HepG2 (cell line): ENCODE data around the gene RRP36. TPM values are rescaled to one million over a fixed set of nuclear protein-coding genes. Genes with fewer than 3 reads are reported as not detected.

Experiments used
- ATAC-seq: fragments of 200-7000 bp; cut with Tn5 transposase; 3 replicates; pipeline ENCODE4 v1.9.1; 2020; ENCODE audit warnings: mild to moderate bottlenecking, moderate library complexity
- BruUV-seq: library from RNA; stranded (reverse); fragments of 400-500 nt; replicated peaks from 2 replicates; lab custom pipeline; 2021; lab: Mats Ljungman, UMichigan
- CTCF ChIA-PET: fragments of 300-600 bp; formaldehyde crosslinking; extraction: SDS; loops from one replicate; lab custom pipeline; 2021; ENCODE audit warnings: low total read pairs, inconsistent platforms, low intra/inter-chr PET ratio; lab: Yijun Ruan, JAX
- POLR2A ChIA-PET: fragments of 350-600 bp; sonication (Branson Sonifier 250); formaldehyde crosslinking; loops from one replicate; lab custom pipeline; 2020; ENCODE audit warnings: antibody characterized with exemption, inconsistent platforms; lab: Yijun Ruan, JAX
- DNase-seq: peaks from one replicate; pipeline ENCODE4 v3.0.0-alpha.2; 2015; ENCODE audit warnings: low spot score
- FAIRE-seq: peaks from 3 replicates; lab custom pipeline; 2011; peaks lifted over from hg19 to GRCh38; lab: Jason Lieb, UNC
- H2AFZ ChIP-seq: one replicate; pipeline ENCODE4 v1.6.1; 2011; ENCODE audit warnings: low read length, inconsistent platforms
- H3K27ac ChIP-seq: fragments of 300-600 bp; 3 replicates; pipeline ENCODE4 v1.8.0; 2011; ENCODE audit warnings: mixed run types, mild to moderate bottlenecking, mixed read lengths, low read length, inconsistent platforms; ENCODE audit not compliant: insufficient read depth; ENCODE audit errors: extremely low read length
- H3K27me3 ChIP-seq, 2 experiments: fragments of 200-600 bp in 1 of 2; 2 replicates in 1 of 2; 3 replicates in 1 of 2; pipeline versions ENCODE4 v1.6.0 to v1.8.0; 2011; ENCODE audit warnings: low read length in 2 of 2, mild to moderate bottlenecking in 2 of 2, moderate library complexity in 2 of 2, inconsistent platforms in 1 of 2; ENCODE audit not compliant: insufficient read depth in 2 of 2, control insufficient read depth in 1 of 2
- H3K36me3 ChIP-seq, 2 experiments: fragments of 200-600 bp in 1 of 2; replicated peaks in 1 of 2; 2 replicates in 1 of 2; 3 replicates in 1 of 2; pipeline versions ENCODE4 v1.5.1 to v1.8.0; 2011; ENCODE audit warnings: low read length in 2 of 2, inconsistent platforms in 1 of 2; ENCODE audit not compliant: insufficient read depth in 2 of 2, control insufficient read depth in 1 of 2
- H3K4me1 ChIP-seq: 2 replicates; pipeline ENCODE4 v1.5.1; 2012; ENCODE audit warnings: low read length, inconsistent platforms; ENCODE audit not compliant: insufficient read depth
- H3K4me2 ChIP-seq: 2 replicates; pipeline ENCODE4 v1.6.0; 2011; ENCODE audit warnings: low read depth, low read length, inconsistent platforms
- H3K4me3 ChIP-seq, 3 experiments: fragments of 200-600 bp in 1 of 3; sonication (generic), shearing (Covaris generic) in 1 of 3; replicated peaks in 1 of 3; 2 replicates each; pipeline ENCODE4 v1.5.1; 2011 to 2016; ENCODE audit warnings: low read length in 3 of 3, inconsistent platforms in 2 of 3, low read depth in 2 of 3, mild to moderate bottlenecking in 2 of 3, control low read depth in 1 of 3, mixed read lengths in 1 of 3; ENCODE audit not compliant: insufficient read depth in 1 of 3
- H3K79me2 ChIP-seq: one replicate; pipeline ENCODE4 v1.6.1; 2011; ENCODE audit warnings: low read length, inconsistent platforms; ENCODE audit not compliant: insufficient read depth
- H3K9ac ChIP-seq: 2 replicates; pipeline ENCODE4 v1.6.0; 2011; ENCODE audit warnings: mild to moderate bottlenecking, low read depth, low read length, inconsistent platforms; ENCODE audit not compliant: insufficient read depth
- H3K9me3 ChIP-seq: 2 replicates; pipeline ENCODE4 v1.5.1; 2012; ENCODE audit warnings: mild to moderate bottlenecking, low read length
- H4K20me1 ChIP-seq: 2 replicates; pipeline ENCODE4 v1.6.0; 2011; ENCODE audit warnings: inconsistent platforms, mild to moderate bottlenecking, low read length, moderate library complexity; ENCODE audit not compliant: insufficient read depth
- CBX5 ChIP-seq: sonication (generic); formaldehyde crosslinking; IDR thresholded peaks from 2 replicates; pipeline ENCODE4 v1.4.0; 2020; ENCODE audit warnings: missing genetic modification reagents, borderline replicate concordance
- DRAP1 ChIP-seq: IDR thresholded peaks from 2 replicates; pipeline ENCODE4 v1.6.1; 2016; ENCODE audit warnings: missing genetic modification reagents, missing compliant biosample characterization
- EEA1 ChIP-seq: sonication (generic); formaldehyde crosslinking; IDR thresholded peaks from 2 replicates; pipeline ENCODE4 v1.5.1; 2020; ENCODE audit warnings: mild to moderate bottlenecking, missing genetic modification reagents, borderline replicate concordance
- JUN ChIP-seq: sonication (generic); formaldehyde crosslinking; IDR thresholded peaks from 2 replicates; pipeline ENCODE4 v1.4.0; 2020; ENCODE audit warnings: mild to moderate bottlenecking, missing genetic modification reagents
- MEIS1 ChIP-seq: sonication (generic); formaldehyde crosslinking; IDR thresholded peaks from 2 replicates; pipeline ENCODE4 v1.9.0; 2021; ENCODE audit warnings: mild to moderate bottlenecking, missing genetic modification reagents, moderate library complexity, borderline replicate concordance
- NCOR1 ChIP-seq: fragments of 200-600 bp; sonication (generic); IDR thresholded peaks from 2 replicates; pipeline ENCODE4 v1.7.0; 2017; ENCODE audit warnings: antibody characterized with exemption, low read length, borderline replicate concordance
- NPAS2 ChIP-seq: sonication (generic); formaldehyde crosslinking; IDR thresholded peaks from 2 replicates; pipeline ENCODE4 v1.8.0; 2022; ENCODE audit warnings: mild to moderate bottlenecking, missing genetic modification reagents, borderline replicate concordance
- PCBP2 ChIP-seq: fragments of 200-400 bp; formaldehyde crosslinking; optimal IDR thresholded peaks from 2 replicates; pipeline ENCODE3; 2018; ENCODE audit warnings: low read length, low read depth; ENCODE audit not compliant: poor library complexity, severe bottlenecking
- PHF8 ChIP-seq: sonication (generic); formaldehyde crosslinking; IDR thresholded peaks from 2 replicates; pipeline ENCODE4 v1.5.0; 2020; ENCODE audit warnings: missing genetic modification reagents
- PLSCR1 ChIP-seq: sonication (generic); formaldehyde crosslinking; IDR thresholded peaks from 2 replicates; pipeline ENCODE4 v1.5.0; 2020; ENCODE audit warnings: missing genetic modification reagents, mild to moderate bottlenecking, borderline replicate concordance
- ZNF260 ChIP-seq: sonication (generic); formaldehyde crosslinking; IDR thresholded peaks from 2 replicates; pipeline ENCODE4 v1.4.0; 2020; ENCODE audit warnings: missing genetic modification reagents, low read depth, mild to moderate bottlenecking, borderline replicate concordance
- ZNF430 ChIP-seq: sonication (generic); formaldehyde crosslinking; IDR thresholded peaks from 2 replicates; pipeline ENCODE4 v1.9.0; 2021; ENCODE audit warnings: mild to moderate bottlenecking, missing genetic modification reagents
- ZNF441 ChIP-seq: sonication (generic); formaldehyde crosslinking; IDR thresholded peaks from 2 replicates; pipeline ENCODE4 v1.7.0; 2021; ENCODE audit warnings: missing genetic modification reagents, borderline replicate concordance
- ZNF577 ChIP-seq: sonication (generic); formaldehyde crosslinking; IDR thresholded peaks from 2 replicates; pipeline ENCODE4 v1.4.0; 2020; ENCODE audit warnings: mild to moderate bottlenecking, low read depth, missing genetic modification reagents, borderline replicate concordance
- ZNF816 ChIP-seq: sonication (generic); formaldehyde crosslinking; IDR thresholded peaks from 2 replicates; pipeline ENCODE4 v1.8.0; 2022; ENCODE audit warnings: missing genetic modification reagents, mild to moderate bottlenecking, borderline replicate concordance
- WGBS: methylation state at CpG from one replicate; pipeline ENCODE4 v1.1.6; 2017; ENCODE audit warnings: low lambda C conversion rate; 5-methylcytosine and 5-hydroxymethylcytosine counted together
- in situ Hi-C: cut with HindIII; loops from 2 replicates; pipeline ENCODE4 v1.10.0; 2017; ENCODE audit warnings: low pct_unique_long_range_greater_than_20kb; ENCODE audit not compliant: extremely low pct_ligation_motif_present
- intact Hi-C: fragments of 100-400 bp; cut with micrococcal nuclease; formaldehyde crosslinking; loops from one replicate; pipeline ENCODE4 v1.10.0; 2022; ENCODE audit not compliant: unreplicated experiment
- polyA plus RNA-seq, 8 experiments: library from polyadenylated mRNA; depleted of rRNA in 3 of 8; stranded (reverse) in 7 of 8; unstranded in 1 of 8; fragments of >200 nt; fragmentation: Illumina TruSeq in 4 of 8; extraction: Trizol in 4 of 8; gene quantifications; 2 replicates each; pipeline versions ENCODE4 v1.2.1 to v1.2.3, GENCODE V29; 2011 to 2016; ENCODE audit warnings: low read depth in 4 of 8, missing spikeins in 1 of 8, mixed read lengths in 1 of 8; ENCODE audit not compliant: insufficient read depth in 1 of 8
- total RNA-seq, 5 experiments: library from RNA; depleted of rRNA; stranded (reverse); fragments of >200 nt; fragmentation: Illumina TruSeq; extraction: Trizol; gene quantifications; 2 replicates each; pipeline ENCODE4 v1.2.3, GENCODE V29; 2016; ENCODE audit warnings: low read depth in 1 of 5
- TF ChIP-seq, protein P1 (sequence below): sonication (generic); formaldehyde crosslinking; IDR thresholded peaks from 2 replicates; pipeline ENCODE4 v1.5.1; 2020; ENCODE audit warnings: missing genetic modification reagents, mild to moderate bottlenecking, borderline replicate concordance
- TF ChIP-seq, protein P2 (sequence below): sonication (generic); formaldehyde crosslinking; IDR thresholded peaks from 2 replicates; pipeline ENCODE4 v1.4.0; 2020; ENCODE audit warnings: low read depth, mild to moderate bottlenecking, missing genetic modification reagents

RRP36 gene
- total and polyA plus RNA-seq, 2 of the 13 experiments (the other 11 are each of a cell fraction or from before 2014, with no cell fraction given) = 29.5 to 144 TPM

DNA sequence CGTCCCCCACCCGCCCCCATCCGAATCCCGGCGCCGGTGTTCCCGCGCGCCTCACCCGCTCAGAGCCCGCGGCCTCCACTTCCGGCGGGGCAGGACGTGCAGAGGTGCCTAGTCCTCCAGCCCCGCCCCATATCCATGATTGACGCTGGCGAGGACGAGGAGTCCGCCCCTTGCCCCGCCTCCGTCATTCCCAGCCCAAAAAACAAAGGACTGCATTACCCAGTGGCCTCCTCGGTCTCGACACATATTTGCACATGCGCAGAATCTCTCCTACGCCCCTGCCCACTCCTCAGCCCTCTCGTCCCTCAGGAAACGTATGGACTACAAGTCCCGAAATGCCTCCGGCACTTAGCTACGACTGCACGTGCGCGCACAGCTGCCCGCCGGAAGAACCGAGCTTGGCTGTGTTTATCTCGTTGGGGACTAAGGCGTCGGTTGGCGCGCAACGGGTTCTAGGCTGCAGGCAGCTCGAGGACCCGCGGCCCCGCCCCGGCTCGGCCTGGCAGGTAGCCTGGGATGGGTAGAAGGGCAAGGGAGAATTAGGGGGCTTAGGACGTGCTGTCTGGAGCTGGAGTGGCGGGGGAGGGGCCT is 7.5 kb upstream of the RRP36 start, which contains the start of the genes KLHDC3 and MEA1 (continued):
- TF ChIP-seq, protein P1, sequence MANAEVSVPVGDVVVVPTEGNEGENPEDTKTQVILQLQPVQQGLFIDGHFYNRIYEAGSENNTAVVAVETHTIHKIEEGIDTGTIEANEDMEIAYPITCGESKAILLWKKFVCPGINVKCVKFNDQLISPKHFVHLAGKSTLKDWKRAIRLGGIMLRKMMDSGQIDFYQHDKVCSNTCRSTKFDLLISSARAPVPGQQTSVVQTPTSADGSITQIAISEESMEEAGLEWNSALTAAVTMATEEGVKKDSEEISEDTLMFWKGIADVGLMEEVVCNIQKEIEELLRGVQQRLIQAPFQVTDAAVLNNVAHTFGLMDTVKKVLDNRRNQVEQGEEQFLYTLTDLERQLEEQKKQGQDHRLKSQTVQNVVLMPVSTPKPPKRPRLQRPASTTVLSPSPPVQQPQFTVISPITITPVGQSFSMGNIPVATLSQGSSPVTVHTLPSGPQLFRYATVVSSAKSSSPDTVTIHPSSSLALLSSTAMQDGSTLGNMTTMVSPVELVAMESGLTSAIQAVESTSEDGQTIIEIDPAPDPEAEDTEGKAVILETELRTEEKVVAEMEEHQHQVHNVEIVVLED (CRISPR knock-in tag) = peak; percentile 96
- TF ChIP-seq NPAS2 (CRISPR knock-in tag) (no peak), PLSCR1 (CRISPR knock-in tag) (no peak), PHF8 (peak; percentile 77), ZNF577 (CRISPR knock-in tag) (no peak), CBX5 (CRISPR knock-in tag) (peak; percentile 89)
- TF ChIP-seq, protein P2, sequence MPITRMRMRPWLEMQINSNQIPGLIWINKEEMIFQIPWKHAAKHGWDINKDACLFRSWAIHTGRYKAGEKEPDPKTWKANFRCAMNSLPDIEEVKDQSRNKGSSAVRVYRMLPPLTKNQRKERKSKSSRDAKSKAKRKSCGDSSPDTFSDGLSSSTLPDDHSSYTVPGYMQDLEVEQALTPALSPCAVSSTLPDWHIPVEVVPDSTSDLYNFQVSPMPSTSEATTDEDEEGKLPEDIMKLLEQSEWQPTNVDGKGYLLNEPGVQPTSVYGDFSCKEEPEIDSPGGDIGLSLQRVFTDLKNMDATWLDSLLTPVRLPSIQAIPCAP (CRISPR knock-in tag) = no peak

DNA sequence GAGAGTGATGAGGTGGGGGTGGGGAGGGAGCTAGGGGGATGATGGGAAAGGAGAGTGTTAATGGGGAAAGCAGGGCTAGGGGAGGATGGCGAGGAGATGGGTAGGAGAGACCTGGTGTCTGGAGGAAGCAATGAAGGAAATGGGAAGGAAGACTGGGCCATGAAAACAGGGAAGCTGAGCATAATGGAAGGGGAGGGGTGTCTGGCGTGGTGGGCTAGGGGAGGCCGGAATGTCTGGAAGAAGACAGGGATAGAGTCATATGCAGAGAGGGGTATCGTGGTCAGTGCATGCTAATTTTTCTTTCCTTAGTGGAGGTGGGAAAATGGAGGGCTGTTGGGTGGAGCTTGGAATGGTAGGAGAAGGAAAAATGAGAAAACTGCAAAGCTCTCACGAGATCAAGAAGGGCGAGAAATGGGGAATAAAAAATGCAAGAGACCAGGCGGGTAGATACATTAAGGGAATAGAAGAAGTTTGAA is 7.0 kb upstream of the RRP36 start:
- peak overlapping the region; percentile 44 for H3K27ac ChIP-seq
- no peak overlapping the region for H2AFZ ChIP-seq
- TF ChIP-seq NCOR1 = peak; percentile 5; the same call in 1 of the 2 replicates
- 0 out of 2 replicates have a peak, but pooled peaks have one; percentile 8 for TF ChIP-seq JUN (CRISPR knock-in tag)
- peak; percentile 18 for TF ChIP-seq PCBP2
- 0 out of 2 replicates have a peak, but pooled peaks have one; percentile 12 for TF ChIP-seq MEIS1 (CRISPR knock-in tag)
- TF ChIP-seq ZNF816 (CRISPR knock-in tag) = no peak
- 0 out of 2 replicates have a peak, but pooled peaks have one; percentile 13 for TF ChIP-seq ZNF430
- no peak for TF ChIP-seq ZNF260 (CRISPR knock-in tag)
- no peak for TF ChIP-seq ZNF441
- TF ChIP-seq DRAP1 (CRISPR knock-in tag) = no peak
- TF ChIP-seq EEA1 (CRISPR knock-in tag) = 0 out of 2 replicates have a peak, but pooled peaks have one; percentile 42

More for the DNA sequence above, 7.0 kb upstream of the RRP36 start:
- H4K20me1 ChIP-seq = no peaks in the 10 kb centered on the region
- H3K27me3 ChIP-seq = no peaks in the 10 kb centered on the region; a peak in 1 of 5 replicates
- FAIRE-seq = no peak
- WGBS = 1% methylated on average over 7 of the region's 7 CpGs
- H3K9me3 ChIP-seq = no peaks in the 10 kb centered on the region
- ChIA-PET CTCF (no interaction called here), POLR2A (interaction anchor here (0.6 to 5.3 kb wide), 34 partner anchors 9 to 502 kb away, joined by 3 to 76 read pairs (median 6); partner anchors contain the start of genes CNPY3, CUL7, CUL9 and GNMT)
- TSS peak; percentile 61 for BruUV-seq
- intact Hi-C loops = loop anchor here (2.0 to 5.0 kb wide), 3 partner anchors 38 to 52 kb away; partner anchors contain the start of genes CUL7 and GNMT
- peaks cover 38% of the 10 kb centered on the region for H3K4me1 ChIP-seq
- H3K9ac ChIP-seq = peak overlapping the region; percentile 79
- H3K36me3 ChIP-seq = peaks cover 22 to 56% of the 10 kb centered on the region in 2 experiments; a peak in 4 of 5 replicates
- peaks cover 34% of the 10 kb centered on the region for H3K79me2 ChIP-seq
- no peak for DNase-seq
- peak overlapping the region; percentile 80 to 93 (median 90) for H3K4me3 ChIP-seq
- H3K4me2 ChIP-seq = peak overlapping the region; percentile 89
- in situ Hi-C loops = no loop called here
- ATAC-seq = peak; percentile 1
